Measurements from ENCODE around the gene SPSB4.

DNA sequence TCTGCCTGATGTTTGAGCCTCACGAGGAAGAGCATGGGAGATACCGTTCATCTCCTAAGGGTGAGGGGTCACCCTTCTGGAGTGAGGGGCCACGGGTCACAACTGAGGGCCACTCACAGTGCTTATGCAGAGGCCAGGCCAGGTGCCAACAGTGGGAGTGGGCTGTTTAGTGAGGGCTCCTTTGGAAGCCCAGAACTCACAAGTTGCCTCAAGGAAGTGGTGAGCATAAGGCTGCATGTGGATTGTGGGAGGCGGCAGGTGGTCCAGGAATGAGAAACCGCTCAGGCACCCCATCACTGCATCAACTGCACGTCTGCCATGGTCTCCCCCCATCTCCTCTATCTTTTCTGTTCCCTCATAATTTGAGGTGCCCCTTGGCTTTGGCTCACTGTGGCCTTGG lies 26.5 kb downstream of the SPSB4 start:
- TF ChIP-seq CTCF (conservative IDR thresholded peaks at IDR 0.05 in 1 of 2, IDR thresholded peaks at IDR 0.05 in 1 of 2; ENCODE audit: low read depth in 1 of 2, low read length in 2 of 2) (no peak), EZH2 (IDR thresholded peaks at IDR 0.05; ENCODE audit: low read length, missing control alignments) (no peak)
